Lower leg skin (tissue), 4 donors: Measurements from ENCODE around the gene CREB3L1. TPM values are rescaled to one million over a fixed set of nuclear protein-coding genes. Genes with fewer than 3 reads are reported as not detected.
"Not testable (repeated sequence)": the region's sequence is repeated elsewhere in the genome, so short reads cannot be mapped to it uniquely, and the experiment has no call there.

ENCODE experiments used
- DNase-seq, 2 donors: peaks; one replicate each; pipeline ENCODE4 v3.0.0-alpha.2; 2019; ENCODE audit warnings: low spot score in 2 of 2
- H3K4me3 ChIP-seq: fragments of 200-600 bp; sonication (generic); 2 replicates; pipeline ENCODE4 v1.5.1; 2017; ENCODE audit warnings: mild to moderate bottlenecking, low read depth; ENCODE audit not compliant: poor library complexity, severe bottlenecking
- POLR2A ChIP-seq, 2 donors: fragments of 450-650 bp; IDR thresholded peaks; one replicate each; pipeline ENCODE4 v1.6.1; 2016 to 2017; ENCODE audit warnings: antibody characterized with exemption in 2 of 2, mild to moderate bottlenecking in 1 of 2, moderate library complexity in 1 of 2
- WGBS, 2 donors: methylation state at CpG; one replicate each; pipeline ENCODE4 v1.1.5; 2018; 5-methylcytosine and 5-hydroxymethylcytosine counted together
- intact Hi-C: fragments of 100-400 bp; cut with DNase I; formaldehyde crosslinking; loops from one replicate; pipeline ENCODE4 v1.15.0; 2023; ENCODE audit warnings: low total_unique reads
- total RNA-seq, 4 donors: library from RNA; depleted of rRNA; stranded (reverse); fragments of >200 nt; gene quantifications; one replicate each; pipeline ENCODE4 v1.1.0, GENCODE V29; 2016
- TF ChIP-seq, protein P1 (sequence below), 3 donors: fragments of 450-650 bp; IDR thresholded peaks; one replicate each; pipeline ENCODE4 v1.5.1; 2016; ENCODE audit warnings: antibody characterized with exemption in 3 of 3, mild to moderate bottlenecking in 3 of 3, moderate library complexity in 2 of 3

The CREB3L1 gene
- total RNA-seq, 4 donors from 2014 or later: 0.15 to 2.3 (median 0.54) TPM

DNA sequence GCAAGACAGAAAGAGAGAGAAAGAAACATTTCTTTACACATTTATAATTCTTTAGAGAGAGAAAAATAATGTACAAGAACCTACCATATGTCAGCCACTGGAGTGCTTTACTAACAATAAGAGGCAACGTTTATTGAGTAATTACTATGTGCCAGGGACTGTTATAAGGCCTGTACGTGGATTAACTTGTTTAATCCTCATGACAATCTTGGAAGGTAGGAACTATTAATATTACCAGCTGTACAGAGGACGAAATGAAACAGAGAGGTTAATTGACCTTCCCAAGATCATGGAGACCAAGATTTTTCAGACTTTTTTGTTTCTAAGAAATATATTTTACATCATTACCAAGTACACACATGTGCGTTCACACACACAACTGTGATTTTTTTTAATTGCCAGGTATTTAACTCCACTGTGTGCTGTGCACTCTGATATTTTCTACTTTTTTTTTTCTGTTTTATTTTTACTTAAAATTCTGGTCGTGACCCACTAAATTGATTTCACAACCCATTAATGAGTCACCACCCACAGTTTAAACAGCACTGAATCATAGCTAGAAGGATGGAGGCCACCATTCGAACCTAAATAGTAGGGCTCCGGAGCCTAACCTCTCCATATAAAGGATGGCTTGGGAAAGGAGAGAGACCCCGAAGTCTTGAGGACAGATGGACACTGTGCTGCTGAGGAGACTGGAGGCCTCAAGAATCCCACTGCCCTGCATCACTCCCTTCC, 21.4 kb downstream of the CREB3L1 start:
- DNase-seq: no peak
- TF ChIP-seq, protein P1, sequence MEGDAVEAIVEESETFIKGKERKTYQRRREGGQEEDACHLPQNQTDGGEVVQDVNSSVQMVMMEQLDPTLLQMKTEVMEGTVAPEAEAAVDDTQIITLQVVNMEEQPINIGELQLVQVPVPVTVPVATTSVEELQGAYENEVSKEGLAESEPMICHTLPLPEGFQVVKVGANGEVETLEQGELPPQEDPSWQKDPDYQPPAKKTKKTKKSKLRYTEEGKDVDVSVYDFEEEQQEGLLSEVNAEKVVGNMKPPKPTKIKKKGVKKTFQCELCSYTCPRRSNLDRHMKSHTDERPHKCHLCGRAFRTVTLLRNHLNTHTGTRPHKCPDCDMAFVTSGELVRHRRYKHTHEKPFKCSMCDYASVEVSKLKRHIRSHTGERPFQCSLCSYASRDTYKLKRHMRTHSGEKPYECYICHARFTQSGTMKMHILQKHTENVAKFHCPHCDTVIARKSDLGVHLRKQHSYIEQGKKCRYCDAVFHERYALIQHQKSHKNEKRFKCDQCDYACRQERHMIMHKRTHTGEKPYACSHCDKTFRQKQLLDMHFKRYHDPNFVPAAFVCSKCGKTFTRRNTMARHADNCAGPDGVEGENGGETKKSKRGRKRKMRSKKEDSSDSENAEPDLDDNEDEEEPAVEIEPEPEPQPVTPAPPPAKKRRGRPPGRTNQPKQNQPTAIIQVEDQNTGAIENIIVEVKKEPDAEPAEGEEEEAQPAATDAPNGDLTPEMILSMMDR (IDR thresholded peaks at IDR 0.05): no peak
- no peak for TF ChIP-seq POLR2A (IDR thresholded peaks at IDR 0.05)
- H3K4me3 ChIP-seq: no peak overlapping the region
- intact Hi-C loops: no loop called here
- 56 to 58% methylated on average over 8 of the region's 8 CpGs for WGBS, 2 donors

DNA sequence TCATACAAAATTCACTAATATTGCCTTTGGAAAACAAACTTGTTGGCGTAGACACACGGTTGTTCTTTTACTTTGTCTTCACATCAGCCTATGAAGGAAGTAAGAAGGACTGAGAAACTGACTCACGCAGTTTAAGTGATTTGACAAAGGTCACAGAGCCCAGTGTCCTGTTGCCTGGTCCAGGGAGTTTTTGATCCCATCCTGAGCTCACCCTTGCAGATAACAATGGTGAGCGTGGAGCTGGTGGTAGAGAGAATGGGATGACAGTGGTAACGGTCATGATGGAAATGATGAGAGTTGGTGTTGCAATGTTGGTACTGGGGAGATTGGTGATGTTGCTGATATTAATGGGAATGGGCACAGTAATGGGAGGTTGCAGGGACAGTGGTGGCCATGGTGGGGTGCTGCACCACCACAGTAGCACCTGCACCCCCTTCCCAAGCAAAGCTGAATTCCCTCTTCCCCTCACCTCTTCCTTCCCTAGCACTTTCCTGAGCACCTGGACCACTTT, 22.0 kb downstream of the CREB3L1 start:
- TF ChIP-seq, protein P1 (IDR thresholded peaks at IDR 0.05): no peak
- TF ChIP-seq POLR2A (IDR thresholded peaks at IDR 0.05): no peak
- intact Hi-C loops: no loop called here
- H3K4me3 ChIP-seq: no peak overlapping the region
- WGBS, 2 donors: 72 to 73% methylated on average over 5 of the region's 5 CpGs
- DNase-seq: no peak

DNA sequence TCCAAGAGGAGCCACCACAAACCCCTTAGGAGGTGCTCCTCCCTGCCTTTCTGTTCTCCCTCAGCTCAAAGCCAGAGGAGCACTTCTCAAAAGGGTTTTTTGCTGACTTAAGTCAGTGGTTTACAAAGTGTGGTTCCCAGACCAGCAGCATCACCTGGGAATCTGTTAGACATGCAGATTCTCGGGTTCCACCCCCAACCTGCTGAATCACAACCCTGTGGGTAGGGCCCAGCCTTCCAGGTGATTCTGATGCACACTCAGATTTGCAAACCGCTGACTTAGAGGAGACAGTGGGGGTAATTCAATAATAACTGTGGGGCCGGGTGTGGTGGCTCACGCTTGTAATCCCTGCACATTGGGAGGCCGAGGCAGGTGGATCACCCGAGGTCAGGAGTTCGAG, 22.8 kb downstream of the CREB3L1 start:
- intact Hi-C loops: no loop called here
- 92 to 93% methylated on average over 7 of the region's 7 CpGs for WGBS, 2 donors
- no peak overlapping the region for H3K4me3 ChIP-seq
- TF ChIP-seq, protein P1 (IDR thresholded peaks at IDR 0.05): no peak
- TF ChIP-seq POLR2A (IDR thresholded peaks at IDR 0.05): no peak
- DNase-seq: no peak

DNA sequence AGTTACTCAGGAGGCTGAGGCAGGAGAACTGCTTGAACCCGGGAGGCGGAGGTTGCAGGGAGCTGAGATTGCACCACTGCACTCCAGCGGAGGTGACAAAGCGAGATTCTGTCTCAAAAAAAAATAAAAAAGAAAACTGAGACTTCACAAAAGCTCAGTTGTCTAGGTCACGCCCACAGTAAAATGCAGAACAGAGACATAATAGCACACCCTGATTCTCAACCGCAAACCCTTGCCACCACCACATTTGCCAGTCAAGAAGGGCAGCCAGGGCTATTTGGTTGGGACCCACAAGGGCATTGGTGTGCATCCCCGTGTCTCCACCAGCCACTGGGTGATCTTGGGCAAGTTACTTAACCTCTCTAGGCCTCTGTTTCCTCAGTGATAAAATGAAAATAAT, 25.4 kb downstream of the CREB3L1 start:
- no peak for DNase-seq
- 81 to 85% methylated on average over 7 of the region's 7 CpGs for WGBS, 2 donors
- no peak overlapping the region for H3K4me3 ChIP-seq
- TF ChIP-seq, protein P1 (IDR thresholded peaks at IDR 0.05): no peak
- no peak for TF ChIP-seq POLR2A (IDR thresholded peaks at IDR 0.05)
- intact Hi-C loops: no loop called here

DNA sequence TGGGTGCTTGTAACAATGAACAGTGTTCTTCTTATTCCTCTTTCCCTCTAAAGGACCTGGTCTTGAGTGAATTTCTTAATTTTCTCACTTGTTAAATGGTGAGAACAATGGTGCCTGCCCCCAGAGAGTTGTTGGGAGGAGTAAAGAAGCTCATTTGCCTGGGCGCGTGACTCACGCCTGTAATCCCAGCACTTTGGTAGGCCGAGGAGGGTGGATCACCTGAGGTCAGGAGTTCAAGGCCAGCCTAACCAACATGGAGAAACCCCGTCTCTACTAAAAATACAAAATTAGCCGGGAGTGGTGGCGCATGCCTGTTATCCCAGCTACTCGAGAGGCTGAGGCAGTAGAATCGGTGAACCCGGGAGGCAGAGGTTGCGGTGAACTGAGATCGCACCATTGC, 26.6 kb downstream of the CREB3L1 start:
- intact Hi-C loops, H3K4me3 ChIP-seq, DNase-seq: not testable (repeated sequence)
- WGBS, 2 donors: 91 to 93% methylated on average over 12 of the region's 12 CpGs

DNA sequence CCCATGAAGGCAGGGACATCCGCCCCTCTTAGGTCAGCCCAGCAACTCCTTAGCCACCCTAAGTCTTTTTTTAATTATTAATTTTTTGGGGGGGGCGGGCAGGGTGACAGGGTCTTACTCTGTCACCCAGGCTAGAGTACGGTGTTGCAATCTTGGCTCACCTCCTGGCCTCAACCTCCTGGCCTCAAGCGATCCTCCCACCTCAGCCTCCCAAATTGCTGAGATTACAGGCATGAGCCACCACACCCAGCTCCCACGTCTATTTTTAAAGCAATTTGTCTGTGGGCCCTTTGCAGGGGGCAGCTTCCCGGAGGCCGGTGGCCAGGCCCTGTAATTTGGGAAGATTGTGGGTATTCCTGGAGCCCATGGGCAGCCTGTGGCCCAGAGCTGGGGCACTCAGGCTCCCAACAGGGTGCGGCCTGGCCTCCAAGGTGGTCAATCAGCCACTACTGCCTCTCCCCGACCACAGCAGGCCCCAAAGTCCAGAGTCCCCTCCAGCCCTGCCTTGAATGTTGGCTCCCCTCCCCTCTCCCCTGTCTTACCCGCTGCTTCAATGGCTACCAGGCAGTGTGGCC, 27.2 kb downstream of the CREB3L1 start:
- DNase-seq: no peak
- no peak overlapping the region for H3K4me3 ChIP-seq
- 93 to 94% methylated on average over 10 of the region's 10 CpGs for whole genome bisulfite sequencing, 2 donors
- intact Hi-C loops: loop anchor here (5.0 kb wide), 1 partner anchor 67 kb away; no protein-coding TSS in a partner anchor
- TF ChIP-seq, protein P1 (IDR thresholded peaks at IDR 0.05): no peak
- no peak for TF ChIP-seq POLR2A (IDR thresholded peaks at IDR 0.05)
